ENCODE results near the gene BET1L.
"Not testable (repeated sequence)": the region's sequence is repeated elsewhere in the genome, so short reads cannot be mapped to it uniquely, and the experiment has no call there.

Gene BET1L

DNA sequence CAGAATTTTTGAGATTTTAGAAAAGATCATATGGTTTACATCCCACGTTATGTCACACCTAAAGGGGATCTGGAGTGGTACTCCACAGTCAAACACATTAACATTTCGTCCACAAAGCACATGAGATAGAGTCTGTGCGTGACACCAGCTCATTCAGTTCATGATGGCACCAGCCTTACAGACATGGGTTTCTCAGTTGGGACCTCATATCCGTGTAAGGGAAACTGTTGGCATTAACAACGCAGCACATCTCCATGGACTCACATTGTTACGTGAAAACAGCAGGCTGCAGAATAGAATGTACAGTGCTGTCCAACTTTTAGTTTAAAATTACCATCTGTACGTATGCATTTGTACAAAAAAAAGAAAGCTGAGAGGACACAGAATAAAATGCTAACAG lies 14.3 kb upstream of the BET1L start:
- H3K4me1 Mint-ChIP-seq: peaks cover 8% of the 10 kb centered on the region

GRCh38 chr11:220641-221215 lies 13.5 kb upstream of the BET1L start:
- DNase-seq, H3K27me3 Mint-ChIP-seq, H3K4me3 Mint-ChIP-seq, H3K4me1 Mint-ChIP-seq, CTCF ChIA-PET, H3K9me3 Mint-ChIP-seq, H3K27ac Mint-ChIP-seq: not testable (repeated sequence)
- H3K36me3 Mint-ChIP-seq: peaks cover 12% of the 10 kb centered on the region

More for the DNA sequence above, 14.3 kb upstream of the BET1L start:
- H3K9me3 Mint-ChIP-seq: no peaks in the 10 kb centered on the region
- peaks cover 9% of the 10 kb centered on the region for H3K36me3 Mint-ChIP-seq
- no peak for DNase-seq
- CTCF ChIA-PET: no interaction called here
- no peak overlapping the region for H3K27ac Mint-ChIP-seq
- no peak overlapping the region for H3K4me3 Mint-ChIP-seq
- no peaks in the 10 kb centered on the region for H3K27me3 Mint-ChIP-seq

DNA sequence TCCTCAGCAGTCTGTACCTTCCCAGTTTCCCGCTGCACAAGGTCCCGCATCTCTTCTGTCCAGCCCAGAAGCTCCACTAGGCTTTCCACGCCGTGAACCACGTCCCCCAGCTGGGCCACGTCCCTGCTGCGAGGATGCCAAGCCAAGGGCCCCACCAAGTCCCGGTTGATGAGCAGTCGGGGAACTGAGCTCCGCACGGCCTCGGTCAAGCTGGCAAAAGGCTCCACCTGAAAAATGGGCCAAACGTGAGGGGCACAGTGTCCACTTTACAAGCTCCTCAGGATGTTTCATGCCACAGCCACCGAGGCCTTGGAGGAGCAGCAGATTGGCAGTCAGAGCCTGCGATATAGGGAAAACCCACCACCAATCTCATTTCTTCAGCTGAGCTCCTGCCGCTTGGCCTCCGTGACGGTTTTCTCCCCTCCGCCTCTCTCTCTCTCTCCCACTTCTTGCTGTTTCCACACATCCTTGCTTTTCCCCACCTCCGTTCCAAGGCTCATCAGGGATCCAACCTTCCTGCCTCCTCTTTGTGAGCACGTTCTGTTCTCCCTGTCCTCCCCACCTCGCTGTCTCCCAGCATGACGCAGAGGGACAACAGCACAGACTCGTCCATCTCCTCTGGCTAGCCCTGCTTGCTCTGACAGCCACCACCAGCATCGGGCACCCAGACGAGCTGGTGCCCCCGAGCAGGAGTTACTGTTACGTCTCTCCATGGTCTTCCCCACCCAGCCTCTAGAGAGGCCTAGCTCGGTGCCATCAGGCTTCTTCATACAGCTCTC lies 11.8 kb upstream of the BET1L start:
- CTCF ChIA-PET: interaction anchor here (1.5 kb wide), 1 partner anchor 32 kb away, joined by 4 read pairs; no protein-coding TSS in a partner anchor
- no peak for DNase-seq
- H3K27ac Mint-ChIP-seq: no peak overlapping the region
- H3K27me3 Mint-ChIP-seq: no peaks in the 10 kb centered on the region
- H3K36me3 Mint-ChIP-seq: peaks cover 19% of the 10 kb centered on the region
- no peaks in the 10 kb centered on the region for H3K9me3 Mint-ChIP-seq
- H3K4me3 Mint-ChIP-seq: no peak overlapping the region
- H3K4me1 Mint-ChIP-seq: peaks cover 8% of the 10 kb centered on the region

GRCh38 chr11:217704-218103 lies 10.5 kb upstream of the BET1L start:
- no peak overlapping the region for H3K27ac Mint-ChIP-seq

DNA sequence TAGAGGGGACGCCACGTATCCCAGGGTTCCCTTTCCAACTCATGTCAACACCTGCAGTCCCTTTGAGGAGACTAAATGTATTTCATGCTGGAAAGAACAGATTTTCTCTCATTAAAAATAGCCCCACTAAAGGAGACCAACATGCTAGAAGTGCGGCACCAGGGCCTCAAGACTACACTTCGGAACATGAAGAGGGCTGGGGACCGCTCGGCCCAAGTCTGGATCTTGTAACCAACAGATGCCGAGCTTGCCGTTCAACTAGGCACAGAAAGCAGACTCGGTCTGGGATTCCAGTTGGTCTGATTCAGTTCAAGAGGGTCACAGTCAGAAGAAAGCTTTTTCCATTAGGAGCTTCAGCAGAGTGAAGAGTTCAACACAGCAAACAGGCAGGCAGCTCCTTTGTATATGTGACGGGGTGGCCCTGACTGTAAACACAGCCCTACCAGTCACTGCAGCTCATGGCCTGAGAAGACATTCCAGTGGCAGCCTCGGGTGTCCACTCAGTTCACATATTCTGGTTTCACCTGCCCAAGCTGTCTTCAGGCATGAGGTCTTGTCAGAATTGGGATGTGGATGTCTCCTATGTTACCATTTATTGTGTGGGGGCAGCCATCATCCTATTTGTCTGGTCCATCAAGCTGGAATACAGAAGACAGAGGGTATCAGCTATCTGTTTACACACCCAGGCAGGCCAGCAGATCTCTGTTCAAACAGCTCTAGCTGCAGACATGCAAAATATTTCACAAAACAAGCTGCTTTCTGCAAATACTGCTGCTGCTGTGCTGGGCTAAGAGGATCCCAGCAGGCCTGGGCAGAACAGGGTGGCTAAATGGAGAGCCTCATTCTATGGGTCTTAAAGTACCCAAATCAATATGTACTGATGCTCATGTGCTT lies 9.1 kb upstream of the BET1L start:
- H3K4me3 Mint-ChIP-seq: no peak overlapping the region
- no peaks in the 10 kb centered on the region for H3K9me3 Mint-ChIP-seq
- CTCF ChIA-PET: interaction anchor here (1.5 kb wide), 1 partner anchor 8 kb away, joined by 4 read pairs; the partner anchor contains the start of gene RIC8A

More at GRCh38 chr11:217704-218103, 10.5 kb upstream of the BET1L start:
- DNase-seq: no peak
- Mint-ChIP-seq H3K4me1 (peaks cover 10% of the 10 kb centered on the region), H3K36me3 (peaks cover 27% of the 10 kb centered on the region), H3K4me3 (peak overlapping the region; percentile 23), H3K27me3 (no peaks in the 10 kb centered on the region), H3K9me3 (no peaks in the 10 kb centered on the region)
- CTCF ChIA-PET: interaction anchor here (1.5 kb wide), 1 partner anchor 9 kb away, joined by 4 read pairs; the partner anchor contains the start of gene RIC8A

GRCh38 chr11:215581-216037 lies 8.4 kb upstream of the BET1L start:
- Mint-ChIP-seq H3K4me3 (no peak overlapping the region), H3K9me3 (no peaks in the 10 kb centered on the region), H3K27ac (no peak overlapping the region), H3K4me1 (peaks cover 17% of the 10 kb centered on the region), H3K36me3 (peaks cover 37% of the 10 kb centered on the region), H3K27me3 (no peaks in the 10 kb centered on the region)
- CTCF ChIA-PET: no interaction called here
- no peak for DNase-seq

More for the DNA sequence above, 9.1 kb upstream of the BET1L start:
- Mint-ChIP-seq H3K27me3 (no peaks in the 10 kb centered on the region), H3K4me1 (peaks cover 12% of the 10 kb centered on the region), H3K27ac (peak overlapping the region; percentile 28), H3K36me3 (peaks cover 35% of the 10 kb centered on the region)
- DNase-seq: no peak

DNA sequence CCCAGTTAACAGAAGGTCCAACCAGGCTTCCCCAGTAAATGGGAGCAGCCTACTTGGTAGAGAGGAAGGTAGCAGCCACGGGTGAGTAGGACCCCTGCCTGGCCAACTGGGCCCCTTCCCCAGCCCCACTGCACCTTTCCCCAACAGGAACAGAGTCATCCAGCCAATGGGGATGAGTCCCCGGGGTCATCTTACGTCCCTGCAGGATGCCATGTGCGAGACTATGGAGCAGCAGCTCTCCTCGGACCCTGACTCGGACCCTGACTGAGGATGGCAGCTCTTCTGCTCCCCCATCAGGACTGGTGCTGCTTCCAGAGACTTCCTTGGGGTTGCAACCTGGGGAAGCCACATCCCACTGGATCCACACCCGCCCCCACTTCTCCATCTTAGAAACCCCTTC lies 6.9 kb upstream of the BET1L start:
- no peak overlapping the region for H3K4me3 Mint-ChIP-seq
- CTCF ChIA-PET: no interaction called here
- DNase-seq: no peak
- no peaks in the 10 kb centered on the region for H3K27me3 Mint-ChIP-seq
- H3K36me3 Mint-ChIP-seq: peaks cover 40% of the 10 kb centered on the region
- H3K9me3 Mint-ChIP-seq: no peaks in the 10 kb centered on the region
- no peak overlapping the region for H3K27ac Mint-ChIP-seq
- peaks cover 28% of the 10 kb centered on the region for H3K4me1 Mint-ChIP-seq

DNA sequence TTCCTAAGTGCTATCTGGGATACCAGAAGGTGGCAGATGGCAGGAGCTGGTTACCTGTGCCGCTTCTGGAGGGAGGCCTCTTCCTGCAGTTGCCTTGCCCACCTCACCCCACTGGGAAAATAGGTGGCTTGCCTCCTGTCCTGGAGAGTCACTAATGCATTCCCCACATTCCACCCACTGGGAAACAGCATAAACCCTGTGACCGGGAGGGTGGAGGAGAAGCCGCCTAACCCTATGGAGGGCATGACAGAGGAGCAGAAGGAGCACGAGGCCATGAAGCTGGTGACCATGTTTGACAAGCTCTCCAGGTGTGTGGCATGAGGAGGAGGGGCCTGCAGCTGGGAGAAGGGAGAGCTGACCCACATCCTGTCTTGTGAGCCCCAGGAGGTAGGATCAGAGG lies 5.9 kb upstream of the BET1L start:
- no peaks in the 10 kb centered on the region for H3K9me3 Mint-ChIP-seq
- H3K4me3 Mint-ChIP-seq: no peak overlapping the region
- H3K36me3 Mint-ChIP-seq: peaks cover 40% of the 10 kb centered on the region
- CTCF ChIA-PET: no interaction called here
- H3K27me3 Mint-ChIP-seq: no peaks in the 10 kb centered on the region
- H3K4me1 Mint-ChIP-seq: peaks cover 30% of the 10 kb centered on the region
- no peak for DNase-seq
- H3K27ac Mint-ChIP-seq: peak overlapping the region; percentile 62

DNA sequence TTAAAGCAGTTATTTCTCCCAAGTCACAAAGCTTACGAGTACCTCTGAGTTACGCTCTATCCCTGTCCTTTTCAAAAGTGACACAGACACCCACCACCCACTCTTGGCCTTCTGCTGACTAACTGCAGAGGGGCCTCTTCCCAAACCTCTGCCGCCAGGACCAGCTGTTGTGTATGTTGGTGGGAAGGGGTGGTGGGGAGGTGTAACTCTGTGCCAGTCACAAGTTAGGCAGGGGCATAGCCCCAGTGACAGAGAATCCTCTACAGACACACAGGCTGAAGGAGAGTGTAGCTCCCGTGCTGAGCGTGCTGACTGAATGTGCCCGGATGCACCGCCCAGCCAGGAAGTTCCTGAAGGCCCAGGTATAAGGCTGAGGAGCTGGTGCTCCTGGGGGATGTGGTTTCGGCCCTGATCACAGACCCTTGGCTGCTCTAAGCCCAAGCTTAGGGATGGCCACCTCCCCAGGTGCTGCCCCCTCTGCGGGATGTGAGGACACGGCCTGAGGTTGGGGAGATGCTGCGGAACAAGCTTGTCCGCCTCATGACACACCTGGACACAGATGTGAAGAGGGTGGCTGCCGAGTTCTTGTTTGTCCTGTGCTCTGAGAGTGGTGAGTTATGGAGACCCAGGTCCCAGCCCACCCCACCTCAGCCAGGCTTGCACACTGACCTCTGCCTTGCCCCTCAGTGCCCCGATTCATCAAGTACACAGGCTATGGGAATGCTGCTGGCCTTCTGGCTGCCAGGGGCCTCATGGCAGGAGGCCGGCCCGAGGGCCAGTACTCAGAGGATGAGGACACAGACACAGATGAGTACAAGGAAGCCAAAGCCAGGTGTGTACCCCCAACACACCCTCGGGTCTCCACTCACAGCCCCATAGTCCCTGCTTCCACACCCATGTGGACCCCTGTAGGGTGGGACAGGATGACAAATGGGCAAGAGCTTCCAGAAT lies 5.2 kb upstream of the BET1L start:
- Mint-ChIP-seq H3K9me3 (no peaks in the 10 kb centered on the region), H3K36me3 (peaks cover 37% of the 10 kb centered on the region), H3K4me1 (peaks cover 23% of the 10 kb centered on the region), H3K27ac (peak overlapping the region; percentile 49), H3K4me3 (no peak overlapping the region), H3K27me3 (peaks cover 3% of the 10 kb centered on the region)
- DNase-seq: no peak
- CTCF ChIA-PET: interaction anchor here (0.6 to 0.8 kb wide), 2 partner anchors 17 to 152 kb away, joined by 3 read pairs; no protein-coding TSS in a partner anchor

DNA sequence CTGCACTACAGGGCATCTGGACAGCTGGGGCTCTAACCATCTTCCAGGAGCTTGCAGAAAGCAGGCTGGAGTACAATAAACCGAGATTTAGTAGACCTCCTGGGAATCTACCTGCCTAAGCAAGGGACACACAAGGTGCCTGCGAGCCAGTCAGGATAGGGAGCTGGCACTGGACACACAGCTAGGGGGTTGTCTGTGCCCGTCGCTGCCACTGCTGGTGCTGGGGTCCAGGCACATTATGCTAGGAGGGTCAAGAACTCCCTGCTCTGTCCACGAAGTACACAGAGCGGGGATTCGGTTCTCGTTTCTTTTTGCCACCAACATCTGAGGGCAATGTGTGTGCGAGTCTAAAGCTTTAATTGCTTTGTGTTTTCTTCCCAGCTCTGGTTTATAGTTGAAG lies 4.5 kb upstream of the BET1L start:
- H3K4me3 Mint-ChIP-seq: no peak overlapping the region
- no peak for DNase-seq
- peaks cover 7% of the 10 kb centered on the region for H3K27me3 Mint-ChIP-seq
- H3K9me3 Mint-ChIP-seq: no peaks in the 10 kb centered on the region
- peaks cover 39% of the 10 kb centered on the region for H3K36me3 Mint-ChIP-seq
- CTCF ChIA-PET: interaction anchor here (0.6 kb wide), 1 partner anchor 153 kb away, joined by 3 read pairs; no protein-coding TSS in a partner anchor
- H3K4me1 Mint-ChIP-seq: peaks cover 22% of the 10 kb centered on the region
- H3K27ac Mint-ChIP-seq: no peak overlapping the region

DNA sequence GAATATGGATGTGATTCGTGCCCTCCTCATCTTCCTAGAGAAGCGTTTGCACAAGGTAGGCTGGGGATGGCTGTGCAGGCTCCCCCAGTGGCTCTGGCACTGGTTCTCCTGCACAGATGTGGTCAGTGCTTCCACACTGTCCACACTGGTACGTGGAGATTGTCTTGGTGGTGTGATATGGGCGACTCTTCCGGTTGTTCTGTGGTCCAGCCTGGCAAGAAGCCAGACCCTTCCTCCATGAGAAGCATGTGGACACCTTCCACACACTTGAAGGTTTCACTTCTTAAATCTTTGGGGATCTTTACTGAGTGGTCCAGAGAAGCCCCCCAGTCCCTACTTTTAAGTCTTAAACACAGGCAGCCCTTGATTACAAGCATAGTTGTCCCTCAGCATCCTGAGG lies 4.1 kb upstream of the BET1L start:
- peaks cover 7% of the 10 kb centered on the region for H3K27me3 Mint-ChIP-seq
- peaks cover 42% of the 10 kb centered on the region for H3K36me3 Mint-ChIP-seq
- no peak overlapping the region for H3K4me3 Mint-ChIP-seq
- CTCF ChIA-PET: no interaction called here
- no peaks in the 10 kb centered on the region for H3K9me3 Mint-ChIP-seq
- peaks cover 23% of the 10 kb centered on the region for H3K4me1 Mint-ChIP-seq
- peak overlapping the region; percentile 58 for H3K27ac Mint-ChIP-seq
- no peak for DNase-seq

GRCh38 chr11:210803-211180 lies 3.6 kb upstream of the BET1L start:
- no peak for DNase-seq
- peaks cover 7% of the 10 kb centered on the region for H3K27me3 Mint-ChIP-seq
- H3K4me1 Mint-ChIP-seq: peaks cover 28% of the 10 kb centered on the region
- CTCF ChIA-PET: no interaction called here
- H3K9me3 Mint-ChIP-seq: no peaks in the 10 kb centered on the region
- no peak overlapping the region for H3K27ac Mint-ChIP-seq
- H3K36me3 Mint-ChIP-seq: peaks cover 39% of the 10 kb centered on the region
- H3K4me3 Mint-ChIP-seq: peak overlapping the region; percentile 47

GRCh38 chr11:210122-210802 lies 3.1 kb upstream of the BET1L start:
- Mint-ChIP-seq H3K27ac (peak overlapping the region; percentile 67), H3K36me3 (peaks cover 39% of the 10 kb centered on the region), H3K4me1 (peaks cover 32% of the 10 kb centered on the region), H3K9me3 (no peaks in the 10 kb centered on the region), H3K4me3 (peak overlapping the region; percentile 96), H3K27me3 (peaks cover 7% of the 10 kb centered on the region)
- DNase-seq: no peak
- CTCF ChIA-PET: interaction anchor here (0.5 to 1.6 kb wide), 4 partner anchors 24 to 41 kb away, joined by 3 read pairs; partner anchors contain the start of gene PSMD13
